HK-2 (cell line): Measurements from ENCODE around the gene THSD4.
"Not testable (repeated sequence)": the region's sequence is repeated elsewhere in the genome, so short reads cannot be mapped to it uniquely, and the experiment has no call there.

ENCODE experiments used
- DNase-seq: peaks from one replicate; pipeline ENCODE4 v3.0.0-alpha.2; 2018; ENCODE audit not compliant: unreplicated experiment

The THSD4 gene

DNA sequence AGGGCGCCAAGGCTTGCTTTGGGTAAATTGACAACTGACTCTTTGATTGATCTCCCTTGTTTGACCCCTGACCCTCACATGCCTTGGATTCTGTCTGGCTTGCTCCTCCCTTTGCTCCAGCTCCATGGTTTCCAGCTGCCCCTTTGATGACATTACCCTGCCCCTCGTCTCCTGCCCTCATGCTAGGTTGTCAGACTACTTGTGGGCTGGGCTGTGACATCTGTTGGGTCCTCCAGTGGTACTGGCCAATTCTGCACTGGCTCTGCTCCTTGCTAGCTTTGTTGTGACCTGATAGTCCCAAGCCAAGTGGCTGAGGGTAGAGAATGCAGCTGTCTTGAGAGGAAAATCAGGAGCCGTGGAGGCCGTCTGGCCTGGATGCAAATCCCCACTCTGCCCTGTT lies 6.2 kb downstream of the THSD4 start:
- DNase-seq, result no peak

DNA sequence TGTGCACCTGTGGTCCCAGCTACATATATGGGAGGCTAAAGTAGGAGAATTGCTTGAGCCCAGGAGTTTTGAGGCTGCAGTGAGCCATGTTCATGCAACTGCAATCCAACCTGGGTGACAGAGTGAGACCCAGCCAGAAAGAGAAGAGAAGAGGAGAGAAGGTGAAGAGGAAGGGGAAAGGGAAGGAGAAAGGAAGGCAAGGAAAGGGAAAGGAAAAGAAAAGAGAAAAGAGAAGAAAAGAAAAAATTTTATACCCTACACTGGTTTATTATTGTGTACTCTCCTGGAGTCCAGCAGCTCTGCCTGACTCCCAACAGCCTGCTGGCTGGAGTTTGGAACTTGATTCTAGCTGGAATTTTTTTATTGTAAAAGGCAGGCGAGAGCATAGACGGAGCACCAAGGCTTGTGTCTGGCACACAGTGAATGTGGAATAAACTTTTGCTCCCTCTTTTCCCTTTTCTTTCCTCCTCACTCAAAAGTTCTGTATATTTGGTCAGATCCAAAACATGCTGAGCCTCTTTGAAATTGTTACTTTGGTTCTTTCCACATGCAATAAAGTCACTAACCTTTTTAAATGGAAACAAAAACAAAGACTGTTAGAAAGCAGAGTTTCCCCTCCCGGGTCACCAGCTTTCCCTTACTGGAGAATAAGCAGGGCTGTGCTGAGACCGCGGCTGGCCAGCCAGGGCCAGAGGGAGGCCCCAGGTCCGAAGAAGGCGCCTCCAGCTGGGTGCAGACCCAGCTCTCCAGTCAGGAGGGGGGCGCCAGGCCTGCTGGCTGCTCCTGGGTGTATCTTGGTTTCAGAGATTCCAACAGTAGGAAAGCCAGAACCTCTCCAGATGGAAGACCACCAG lies 9.9 kb downstream of the THSD4 start:
- no peak for DNase-seq

DNA sequence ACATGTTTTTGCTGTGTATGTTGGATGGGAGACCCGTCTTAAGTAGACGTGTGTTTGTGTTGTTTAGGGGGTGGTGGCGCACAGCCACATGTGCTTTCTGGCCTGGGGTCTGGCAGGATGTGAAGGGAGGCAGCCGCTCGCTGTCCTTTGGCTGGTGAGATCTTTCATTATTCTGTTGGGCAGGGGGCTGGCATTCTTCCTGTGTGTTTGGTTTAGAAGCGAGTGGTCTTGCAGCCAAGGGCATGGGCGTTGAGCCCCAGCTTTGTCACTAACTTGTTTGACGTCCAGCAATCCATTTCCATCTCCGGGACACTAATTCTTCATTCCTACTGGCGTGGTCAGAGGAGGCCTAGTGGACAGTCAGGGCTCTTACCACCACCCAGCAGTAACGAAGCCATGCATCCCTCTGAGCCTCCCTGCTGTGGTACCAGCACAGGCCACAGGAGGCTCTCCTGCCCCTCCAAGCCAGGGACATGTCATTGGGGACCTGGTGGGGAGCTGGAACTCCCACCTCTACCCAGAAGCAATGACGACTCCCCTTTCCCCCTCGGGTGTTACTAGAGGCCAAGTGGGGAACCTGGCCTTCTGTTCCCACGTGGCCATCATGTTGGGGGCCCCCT lies 10.7 kb downstream of the THSD4 start:
- DNase-seq, result no peak

DNA sequence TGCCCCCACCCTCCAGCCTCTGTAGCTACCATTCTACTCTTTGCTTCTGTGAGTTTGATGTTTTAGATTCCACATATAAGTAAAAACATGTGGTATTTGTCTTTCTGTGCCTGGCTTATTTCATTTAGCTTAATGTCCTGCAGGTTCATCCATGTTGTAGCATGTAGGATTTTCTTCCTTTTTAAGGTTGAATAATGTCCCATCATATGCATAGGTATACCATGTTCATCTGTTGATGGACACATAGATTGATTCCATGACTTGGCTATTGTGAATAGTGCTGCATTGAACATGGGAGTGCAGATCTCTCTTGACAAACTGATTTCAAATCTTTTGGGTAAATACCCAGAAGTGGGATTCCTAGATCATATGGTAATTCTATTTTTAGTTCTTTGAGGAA lies 11.8 kb downstream of the THSD4 start:
- no peak for DNase-seq

DNA sequence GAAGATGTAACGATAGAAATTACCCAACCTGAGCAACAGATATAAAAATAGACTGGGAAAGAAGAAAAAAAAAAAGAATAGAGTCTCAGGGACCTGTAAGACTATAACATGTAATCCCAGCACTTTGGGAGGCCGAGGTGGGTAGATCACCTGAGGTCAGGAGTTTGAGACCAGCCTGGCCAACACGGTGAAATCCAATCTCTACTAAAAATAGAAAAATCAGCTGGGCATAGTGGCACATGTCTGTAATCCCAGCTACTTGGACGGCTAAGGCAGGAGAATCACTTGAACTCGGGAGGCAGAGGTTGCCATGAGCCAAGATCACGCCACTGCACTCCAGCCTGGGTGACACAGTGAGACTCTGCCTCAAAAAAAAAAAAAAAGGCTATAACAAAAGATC lies 12.9 kb downstream of the THSD4 start:
- DNase-seq, result not testable (repeated sequence)

DNA sequence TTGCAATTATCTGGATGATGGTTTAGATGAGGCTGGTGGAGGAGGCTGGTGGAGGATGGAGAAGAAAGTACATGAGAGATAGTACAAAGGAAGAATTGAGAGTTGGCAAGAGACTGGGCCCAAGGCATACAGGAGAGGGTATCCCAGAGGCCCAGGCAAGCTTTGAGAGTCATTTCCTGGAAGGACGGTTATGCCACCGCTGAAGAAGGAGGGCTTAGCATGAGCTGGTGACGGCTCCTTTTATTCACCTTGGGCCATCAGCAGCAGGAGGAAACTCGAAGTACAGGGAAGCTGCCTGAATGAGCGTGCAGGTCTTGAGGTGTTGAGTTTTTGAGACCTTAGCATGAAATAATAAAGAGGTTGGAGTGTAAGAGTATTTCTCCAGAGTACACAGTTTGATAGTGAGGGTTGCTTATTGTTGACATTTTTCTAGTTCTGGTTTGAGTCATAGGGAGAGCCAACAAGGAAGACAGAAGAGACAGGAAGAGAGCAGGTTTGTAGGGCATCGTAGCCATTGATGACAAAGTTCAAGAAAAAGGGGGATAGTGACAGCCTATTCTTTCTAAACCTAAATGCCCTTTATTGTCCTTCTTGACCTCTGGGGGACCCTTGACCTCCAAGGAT lies 13.8 kb downstream of the THSD4 start:
- DNase-seq, result no peak

DNA sequence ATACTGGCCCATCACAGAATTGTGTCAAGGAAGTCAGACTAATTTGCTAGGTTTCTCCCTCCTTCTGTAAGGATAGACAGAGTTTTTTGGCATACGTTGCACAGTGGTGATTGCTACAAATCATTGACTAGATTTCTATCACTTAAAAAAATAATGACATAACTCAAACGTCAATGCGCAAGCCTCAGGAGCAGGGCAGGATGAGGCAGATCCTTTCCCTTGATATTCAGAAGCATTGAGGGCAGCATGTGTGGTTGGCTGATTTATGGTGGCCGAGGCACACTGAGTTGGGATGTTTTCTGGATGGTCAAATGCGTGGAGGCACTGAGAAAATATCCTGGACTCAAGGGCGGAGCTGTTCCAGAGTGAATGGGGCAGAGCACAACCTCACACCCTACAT lies 14.4 kb downstream of the THSD4 start:
- no peak for DNase-seq

DNA sequence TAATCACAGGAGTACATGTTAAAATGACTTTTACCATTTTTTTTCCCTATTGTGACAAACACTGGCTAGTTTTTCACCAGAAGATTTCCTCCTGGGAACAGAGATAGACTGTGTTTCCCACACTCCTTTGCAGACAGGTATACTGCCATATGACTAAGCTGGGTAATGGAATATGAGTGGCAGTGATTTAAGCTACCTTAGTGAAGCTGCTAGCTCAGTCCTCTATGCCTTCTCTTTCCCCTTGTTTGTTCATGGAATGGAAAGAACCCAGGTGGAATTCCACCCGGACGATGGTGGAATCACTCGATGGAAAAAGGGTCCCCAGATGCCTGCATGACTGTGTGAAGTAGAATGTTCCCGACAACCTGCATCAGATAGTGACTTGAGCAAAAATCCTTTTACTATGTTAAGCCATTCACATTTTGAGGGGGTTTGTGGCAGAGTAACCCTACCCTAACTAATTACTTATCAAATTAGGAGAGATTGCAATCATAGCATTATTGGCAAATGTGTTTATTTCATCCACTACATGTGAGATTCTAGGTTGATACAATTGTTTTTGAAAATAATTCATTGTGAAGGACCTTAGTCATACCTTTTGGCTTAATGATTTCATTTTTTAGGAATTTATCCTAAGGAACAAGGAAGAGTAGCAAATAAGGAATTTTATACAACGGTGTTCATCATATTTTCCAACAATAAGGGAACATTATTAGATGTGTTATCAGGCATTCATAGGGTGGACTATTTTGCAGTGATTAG lies 16.5 kb downstream of the THSD4 start:
- no peak for DNase-seq

DNA sequence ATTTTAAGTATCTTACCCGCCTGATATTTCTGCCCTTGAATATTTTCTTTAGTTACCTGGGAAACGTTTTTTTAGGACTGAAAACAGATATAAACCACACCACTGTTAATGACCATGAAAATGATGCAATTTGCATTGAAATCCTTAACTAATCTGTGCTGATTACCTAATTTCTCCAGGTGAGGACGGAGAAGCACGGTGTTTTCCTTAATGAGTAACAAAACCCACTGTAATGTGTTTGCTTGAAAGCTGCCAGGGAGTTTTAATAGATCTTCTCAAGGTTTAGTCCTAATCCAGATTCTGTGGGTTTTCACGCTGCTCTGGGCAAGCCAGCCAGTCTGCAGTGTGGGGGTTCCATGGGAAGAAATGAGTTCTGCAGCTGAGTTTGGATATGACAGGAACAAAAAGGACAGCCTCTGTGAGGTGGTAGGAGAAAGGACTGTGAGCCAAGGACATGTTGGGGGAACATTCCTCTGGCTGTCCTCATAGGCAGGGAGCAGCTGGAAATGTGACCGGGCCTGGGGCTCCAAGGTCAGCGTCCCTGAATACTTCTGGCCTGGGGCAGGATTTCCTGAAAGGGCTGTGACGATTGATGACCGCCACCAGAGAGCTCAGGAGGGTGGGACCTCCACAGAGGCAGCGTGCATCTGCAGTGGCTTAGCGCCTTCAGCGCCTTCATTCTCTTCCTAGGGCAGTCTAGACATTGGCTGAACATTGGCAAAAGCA lies 18.6 kb downstream of the THSD4 start:
- no peak for DNase-seq

DNA sequence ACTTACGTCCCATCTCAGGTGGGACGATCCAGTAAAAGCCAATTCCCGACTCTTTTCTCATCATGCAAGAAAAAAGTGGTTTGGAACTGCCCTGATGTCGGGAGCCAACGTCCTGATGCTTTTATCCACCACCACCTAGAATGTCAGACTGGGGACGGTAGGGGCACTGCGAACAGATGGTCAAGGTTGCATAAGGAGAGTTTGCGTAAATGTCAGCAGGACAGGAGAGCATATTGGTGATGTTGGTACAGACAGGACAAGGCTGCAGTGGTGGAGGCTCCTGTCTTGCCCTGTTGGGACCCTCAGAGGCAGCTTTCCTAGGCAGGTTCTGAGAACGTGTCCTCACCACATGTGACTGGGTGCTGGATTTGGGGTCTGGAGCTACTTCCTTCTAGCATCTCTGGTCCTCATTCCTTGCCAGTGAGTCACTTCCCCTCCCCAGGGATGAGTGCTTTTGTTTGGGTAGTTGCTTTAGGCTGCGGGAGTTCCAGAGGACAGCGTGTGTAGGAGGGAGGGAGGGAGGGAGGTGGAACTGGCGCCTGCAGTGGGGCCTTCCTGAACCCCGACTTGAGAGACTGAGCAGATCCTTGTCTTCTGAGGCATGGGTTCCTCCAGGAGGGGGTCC lies 21.0 kb downstream of the THSD4 start:
- DNase-seq, result peak; percentile 63

DNA sequence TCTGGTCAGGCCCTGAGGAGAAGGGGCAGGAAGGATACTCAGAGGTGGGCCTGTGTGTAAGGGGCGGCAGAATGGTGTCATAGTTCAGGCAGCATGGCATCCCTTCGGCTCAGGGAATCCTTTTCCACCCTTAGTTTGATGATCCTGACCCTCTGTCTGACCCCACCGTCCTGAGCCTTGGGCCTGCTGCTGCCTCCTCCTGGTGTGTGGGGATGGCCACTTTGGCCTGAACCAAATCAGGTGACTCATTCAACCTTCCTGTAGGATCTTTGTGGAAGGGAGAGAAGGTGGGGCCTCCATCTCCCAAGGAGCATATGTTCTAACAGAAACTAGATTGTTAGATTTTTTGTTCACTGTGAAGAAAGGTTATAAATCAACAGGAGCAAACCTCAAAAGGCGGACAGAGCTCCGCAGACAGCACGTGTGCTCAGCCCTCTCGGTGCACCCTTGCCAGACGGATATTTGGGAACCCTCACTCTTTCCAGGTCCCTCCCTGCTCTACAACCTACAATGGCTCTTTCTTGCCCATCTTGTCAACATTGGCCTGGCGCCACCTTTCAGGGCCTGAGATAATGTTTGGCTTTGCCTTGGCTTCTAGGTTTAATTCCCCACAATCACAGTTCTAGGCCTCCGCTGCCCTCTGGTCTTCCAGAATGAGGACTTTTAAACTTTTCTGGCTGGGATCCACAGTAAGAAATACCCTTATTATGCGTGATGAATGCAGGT lies 21.7 kb downstream of the THSD4 start:
- DNase-seq, result no peak

DNA sequence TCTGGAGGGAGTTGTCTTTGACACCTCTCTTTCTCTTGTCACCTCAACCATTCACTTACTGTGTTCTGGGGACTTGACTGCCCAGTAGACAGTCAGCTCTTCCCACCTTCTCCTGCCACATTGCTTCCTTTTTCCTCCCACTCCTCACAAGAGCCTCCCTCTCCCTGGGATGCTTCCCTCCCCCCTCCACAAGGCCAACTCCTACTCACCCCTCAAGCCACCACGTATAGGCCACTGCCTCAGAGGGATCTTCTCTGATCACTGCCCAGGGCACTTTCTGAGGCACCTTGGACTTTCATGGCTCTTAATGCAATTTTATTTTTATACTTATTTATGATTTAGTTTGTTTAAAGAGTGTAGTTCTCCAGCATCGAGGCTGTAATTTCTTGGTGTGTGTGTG lies 23.2 kb downstream of the THSD4 start:
- no peak for DNase-seq

DNA sequence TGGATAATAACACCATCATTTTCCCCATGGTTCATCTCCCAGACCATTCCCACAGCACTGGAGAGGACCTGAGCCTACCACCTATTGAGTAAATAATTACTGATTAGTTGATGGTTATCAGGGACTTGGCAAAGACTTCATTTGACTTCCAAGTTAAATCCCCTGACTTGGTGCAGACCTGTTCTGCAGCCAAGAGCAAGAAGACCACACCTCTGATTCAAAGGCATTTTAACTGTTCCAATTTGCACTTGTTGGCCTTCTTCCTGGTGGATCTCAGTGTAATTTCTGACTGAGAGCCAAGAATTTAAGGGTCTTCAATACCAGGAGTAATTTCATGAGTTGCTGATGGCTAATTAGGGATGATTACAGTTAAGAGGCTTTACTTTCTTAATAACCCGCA lies 24.0 kb downstream of the THSD4 start:
- DNase-seq, result no peak

DNA sequence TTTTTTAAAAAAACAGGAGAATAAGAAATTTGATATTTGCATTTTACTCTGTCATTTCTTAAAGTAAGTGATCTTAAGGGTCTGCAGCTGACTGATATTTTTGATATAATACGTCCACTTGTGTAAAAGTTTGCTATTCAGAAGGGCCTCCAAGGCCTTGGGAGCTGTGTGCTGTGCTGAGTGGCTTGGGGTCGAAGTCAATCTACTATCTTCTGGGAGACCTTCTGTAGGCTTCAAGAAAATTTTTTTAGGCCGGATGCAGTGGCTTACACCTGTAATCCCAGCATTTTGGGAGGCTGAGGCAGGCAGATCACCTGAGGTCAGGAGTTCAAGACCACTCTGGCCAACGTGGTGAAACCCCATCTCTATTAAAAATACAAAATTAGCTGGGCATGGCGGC lies 26.3 kb downstream of the THSD4 start:
- DNase-seq, result no peak

DNA sequence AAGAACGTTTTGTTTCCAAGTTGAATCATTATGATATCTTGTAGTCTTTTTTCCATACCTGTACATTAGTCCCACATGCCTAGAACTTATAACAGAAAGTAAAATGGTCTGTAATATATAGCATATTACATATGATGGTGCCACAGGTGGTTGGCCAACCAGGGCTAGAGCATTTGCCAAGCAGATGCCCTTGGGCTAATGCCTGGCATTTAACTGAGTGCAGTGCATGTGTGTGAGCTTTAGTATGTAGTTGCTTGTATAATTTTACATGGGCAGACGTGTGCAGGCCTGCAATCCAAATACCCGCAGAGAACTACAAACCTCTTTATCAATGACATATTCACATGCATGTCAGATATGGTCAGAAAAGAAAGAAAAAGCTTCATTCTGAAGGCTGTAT lies 27.5 kb downstream of the THSD4 start:
- no peak for DNase-seq

DNA sequence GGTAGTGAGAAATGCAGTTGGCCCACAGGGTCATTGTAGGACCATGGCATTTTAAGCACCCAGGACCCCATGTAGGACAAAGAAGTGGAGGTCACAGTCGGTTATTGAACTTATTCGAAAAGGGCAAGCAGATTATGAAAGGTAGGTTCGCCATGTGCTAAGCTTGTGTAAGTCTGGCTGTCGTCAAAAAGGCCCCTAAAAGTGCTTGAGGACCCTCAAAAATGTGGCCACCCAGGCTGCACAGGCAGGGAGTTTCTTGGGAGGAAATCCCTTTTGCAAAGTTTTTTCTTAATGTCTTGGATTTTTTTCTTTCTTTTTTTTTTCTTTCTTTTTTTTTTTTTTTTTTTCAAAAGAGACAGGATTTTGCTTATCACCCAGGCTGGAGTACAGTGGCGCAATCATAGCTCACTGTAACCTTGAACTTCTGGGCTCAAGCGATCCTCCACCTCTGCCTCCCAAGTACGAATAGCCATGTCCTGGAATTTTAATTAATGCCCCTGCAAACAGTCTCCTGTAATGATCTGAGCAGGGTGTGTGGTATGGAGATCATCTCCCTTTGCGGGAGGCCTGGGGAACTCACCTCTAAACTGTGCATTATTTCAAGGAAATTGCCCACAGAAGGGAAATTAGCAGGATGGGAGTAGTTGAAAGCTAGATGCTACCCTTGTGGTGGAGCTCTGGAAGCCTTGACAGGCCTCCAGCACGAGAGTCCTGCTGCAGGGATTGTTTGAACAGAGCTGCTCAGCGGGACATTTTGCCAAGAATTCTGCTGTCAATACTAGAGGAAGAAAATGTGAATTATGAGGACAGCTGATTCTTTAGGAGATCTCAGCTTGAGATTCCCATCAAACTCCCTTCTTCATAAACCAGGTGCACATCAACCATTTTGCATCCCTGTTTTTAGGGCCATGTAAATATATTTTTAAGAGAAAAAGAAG lies 28.4 kb downstream of the THSD4 start:
- no peak for DNase-seq

DNA sequence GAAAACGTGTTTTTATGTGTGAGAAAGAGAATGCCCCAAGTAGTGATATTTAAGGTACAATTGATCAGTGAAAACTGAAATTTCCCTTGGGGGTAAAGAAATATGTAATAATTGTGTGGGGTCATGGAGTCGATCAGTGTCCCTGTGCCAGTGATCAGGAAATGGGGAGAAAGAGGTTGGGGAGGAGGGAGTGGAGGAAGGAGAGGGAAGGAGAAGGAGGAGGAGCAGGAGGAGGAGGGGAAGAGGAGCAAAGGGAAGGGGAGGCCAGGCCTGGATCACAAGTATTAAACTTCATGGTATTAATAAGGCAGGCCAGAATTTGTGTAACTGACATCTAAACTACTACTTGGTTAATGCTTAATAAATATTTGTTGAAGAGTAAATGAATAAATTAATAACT lies 30.4 kb downstream of the THSD4 start:
- no peak for DNase-seq

DNA sequence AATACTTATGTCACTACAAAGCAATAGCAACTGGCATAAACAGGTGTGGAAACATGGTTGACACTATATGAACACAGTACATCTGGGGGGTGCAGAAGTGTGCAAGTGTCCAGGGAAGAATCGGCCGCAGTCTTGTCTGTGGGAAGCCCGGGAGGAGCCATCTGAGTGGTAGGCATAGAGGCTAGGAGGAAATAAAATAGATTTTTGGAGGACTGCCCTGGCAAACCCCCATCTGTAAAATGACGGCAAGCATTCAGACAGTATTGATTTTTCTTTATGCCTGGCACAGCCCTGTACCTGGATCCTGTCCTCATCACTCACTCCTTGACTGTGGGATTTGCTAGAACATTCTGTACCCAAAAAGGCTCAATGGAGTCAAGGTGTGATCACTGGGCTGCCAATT lies 31.3 kb downstream of the THSD4 start:
- no peak for DNase-seq

DNA sequence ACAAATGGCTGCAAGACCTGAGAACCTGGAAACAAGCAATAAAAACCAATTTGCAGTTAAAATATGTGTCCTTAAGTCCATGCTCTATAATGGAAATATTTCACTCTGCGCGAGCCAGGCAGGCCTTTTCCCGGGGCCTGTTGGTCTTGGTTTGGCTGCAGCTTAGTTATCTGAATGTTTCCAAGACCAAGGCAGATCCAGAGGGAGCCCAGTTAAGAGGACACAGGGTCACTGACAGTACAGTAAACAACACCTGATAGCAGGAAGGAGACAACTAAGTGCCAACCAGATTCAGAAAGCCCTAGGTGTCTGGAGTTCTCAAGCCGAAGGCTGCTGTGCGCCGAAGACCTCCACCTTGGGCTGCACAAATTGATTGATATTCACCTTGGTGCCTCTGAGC lies 32.8 kb downstream of the THSD4 start:
- DNase-seq, result no peak
